ENCODE data around the gene KCNRG.
"Not testable (repeated sequence)": the region's sequence is repeated elsewhere in the genome, so short reads cannot be mapped to it uniquely, and the experiment has no call there.

KCNRG gene, protein sequence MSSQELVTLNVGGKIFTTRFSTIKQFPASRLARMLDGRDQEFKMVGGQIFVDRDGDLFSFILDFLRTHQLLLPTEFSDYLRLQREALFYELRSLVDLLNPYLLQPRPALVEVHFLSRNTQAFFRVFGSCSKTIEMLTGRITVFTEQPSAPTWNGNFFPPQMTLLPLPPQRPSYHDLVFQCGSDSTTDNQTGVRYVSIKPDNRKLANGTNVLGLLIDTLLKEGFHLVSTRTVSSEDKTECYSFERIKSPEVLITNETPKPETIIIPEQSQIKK

DNA sequence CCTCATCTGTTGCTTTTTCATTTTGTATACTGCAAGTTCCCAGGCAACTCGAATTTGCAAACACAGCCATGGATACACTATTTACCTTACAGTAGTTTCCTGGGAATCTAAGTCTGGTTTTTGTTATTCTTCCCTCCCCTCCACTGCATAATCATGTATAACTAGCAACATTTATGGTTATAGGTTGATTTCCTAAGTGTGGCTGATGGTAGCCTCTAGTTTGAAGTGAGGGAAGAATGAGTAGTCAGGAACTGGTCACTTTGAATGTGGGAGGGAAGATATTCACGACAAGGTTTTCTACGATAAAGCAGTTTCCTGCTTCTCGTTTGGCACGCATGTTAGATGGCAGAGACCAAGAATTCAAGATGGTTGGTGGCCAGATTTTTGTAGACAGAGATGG is at the start of gene KCNRG:
KCNRG (plus strand) TSS at position 187 of the 400 bp plus-strand sequence; CDS start at position 237, 50 bp downstream.
- DNase-seq = no peak

DNA sequence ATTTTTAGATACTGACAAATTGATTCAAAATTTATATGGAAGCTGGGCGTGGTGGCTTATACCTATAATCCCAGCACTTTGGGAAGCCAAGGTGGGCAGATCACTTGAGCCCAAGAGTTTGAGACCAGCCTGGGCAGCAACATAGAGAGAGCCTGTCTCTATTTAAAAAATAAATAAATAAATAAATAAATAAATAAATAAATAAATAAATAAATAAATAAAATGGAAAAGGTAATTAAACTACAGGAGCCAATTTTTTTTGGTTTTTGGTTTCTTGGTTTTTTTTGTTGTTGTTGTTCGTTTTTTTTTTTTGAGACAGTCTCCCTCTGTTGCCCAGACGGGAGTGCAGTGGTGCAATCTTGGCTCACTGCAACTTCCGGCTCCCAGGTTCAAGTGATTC is 47.8 kb upstream of the KCNRG start:
- DNase-seq = no peak

DNA sequence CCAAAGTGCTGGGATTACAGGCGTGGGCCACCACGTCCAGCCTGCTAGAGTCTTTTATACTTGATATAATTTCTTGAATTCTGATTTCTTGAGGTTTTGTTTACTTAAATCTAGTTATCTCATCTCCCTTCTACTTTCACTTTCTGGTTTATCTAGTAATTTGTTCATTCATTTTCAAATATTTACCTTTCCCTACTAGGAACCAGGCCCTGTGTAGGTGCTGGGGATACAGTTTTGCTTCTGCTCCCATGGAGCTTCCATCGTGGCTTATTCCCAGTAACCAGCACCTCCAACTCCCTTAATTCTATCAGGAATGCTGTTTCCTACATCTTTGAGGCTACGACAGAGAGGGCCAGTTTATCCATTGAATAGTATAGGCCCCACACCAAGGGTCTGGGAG is 42.5 kb upstream of the KCNRG start:
- DNase-seq = no peak

DNA sequence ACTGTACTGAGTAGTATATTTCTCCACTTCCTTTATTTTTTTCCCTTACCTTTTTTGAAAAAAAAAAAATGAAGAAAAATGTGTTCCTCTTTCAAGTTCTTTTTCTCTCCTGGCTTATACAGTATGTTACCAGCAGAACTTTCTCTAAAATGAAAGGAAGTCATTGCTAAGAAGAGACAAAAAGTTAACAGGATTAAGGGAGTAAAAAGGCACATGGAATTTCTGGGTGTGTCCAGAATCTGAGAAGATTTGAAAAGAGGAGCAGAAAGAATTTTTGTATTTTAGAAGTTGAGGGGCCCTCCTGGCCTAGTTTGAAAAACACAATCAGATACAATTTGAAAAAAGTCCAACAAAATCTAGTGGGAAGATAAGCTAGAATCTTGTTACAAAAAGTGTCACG is 39.4 kb upstream of the KCNRG start:
- DNase-seq = no peak

DNA sequence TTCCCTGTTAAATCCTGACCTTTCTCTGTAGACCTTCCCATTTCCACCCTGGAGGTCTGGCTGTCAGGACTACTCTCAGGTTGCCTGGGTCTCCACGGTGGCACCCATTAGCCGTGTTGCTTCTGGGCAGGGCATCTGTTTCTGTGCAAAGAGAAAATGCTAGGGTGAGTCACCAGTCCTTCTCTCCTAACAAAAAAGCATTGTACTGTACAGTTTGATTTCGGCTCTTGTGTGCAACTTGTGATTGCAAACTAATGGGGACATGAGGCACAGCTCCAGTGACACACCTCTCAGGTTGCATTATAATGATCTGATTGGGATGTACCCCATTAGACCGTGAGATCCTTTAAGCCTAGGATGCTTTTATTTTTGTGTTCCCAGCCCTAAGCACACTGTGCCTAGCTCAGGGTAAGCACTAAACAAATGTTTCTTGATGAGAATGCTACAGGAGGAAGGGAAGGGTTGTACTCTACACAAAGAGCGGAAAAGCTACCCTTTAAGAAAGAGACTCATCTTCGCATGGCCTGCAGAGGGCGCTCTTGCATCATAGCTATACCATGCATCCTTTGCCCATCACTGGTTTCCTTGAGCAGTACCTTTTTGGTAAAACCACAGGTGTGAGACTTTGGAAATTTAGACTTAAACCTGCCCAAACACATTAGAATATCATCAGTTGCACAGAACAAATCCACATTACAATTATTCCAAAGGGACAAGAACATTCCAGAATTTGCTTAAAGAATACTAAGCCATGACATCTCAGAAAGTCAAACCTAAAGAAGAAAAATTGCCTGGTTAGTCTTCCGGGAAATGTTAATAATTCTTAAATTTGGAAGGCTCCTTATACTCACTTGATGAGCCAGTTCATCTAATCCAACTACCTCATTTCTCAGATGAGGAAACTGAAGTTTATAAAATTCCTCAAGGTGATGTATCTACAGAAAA is 38.7 kb upstream of the KCNRG start:
- peak; percentile 70 to 74 for DNase-seq

DNA sequence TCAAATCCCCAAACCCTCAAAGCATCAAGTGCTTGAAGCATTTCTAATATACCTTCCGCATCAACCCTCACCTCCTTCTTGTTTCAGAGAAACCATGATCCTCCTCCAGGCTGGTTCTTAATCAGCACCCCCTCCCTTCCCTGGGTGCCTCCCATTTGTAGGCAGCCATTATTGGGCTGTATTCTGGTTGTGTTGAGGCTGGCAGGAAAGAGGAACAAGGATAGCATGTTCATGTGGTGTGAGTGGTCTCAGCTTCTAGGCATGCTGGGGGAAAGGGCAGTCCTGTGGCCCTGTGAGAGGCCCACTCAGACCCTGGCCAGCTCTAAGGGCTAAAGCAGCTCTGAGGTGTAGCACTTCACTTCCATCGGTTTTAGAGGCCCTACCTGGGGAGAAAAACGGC is 37.3 kb upstream of the KCNRG start:
- no peak for DNase-seq

DNA sequence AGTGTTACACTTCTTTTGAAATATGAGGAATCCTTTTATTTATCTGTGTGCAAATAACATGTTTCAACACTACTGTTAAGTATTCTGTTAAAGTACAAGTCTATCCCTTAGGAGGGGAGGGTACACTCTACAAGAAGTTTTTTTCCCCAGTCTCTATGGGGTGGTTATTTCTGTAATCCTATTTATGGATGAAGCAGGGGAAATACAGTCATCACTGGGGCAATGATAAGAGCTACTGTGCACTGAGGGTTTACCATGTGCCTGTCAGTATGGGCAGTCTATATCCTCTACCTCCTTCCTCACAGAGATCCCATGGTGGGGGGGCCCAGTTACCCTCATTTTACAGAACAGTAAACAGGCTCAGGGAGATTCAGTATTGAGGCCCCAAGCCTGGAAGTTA is 35.0 kb upstream of the KCNRG start:
- no peak for DNase-seq

DNA sequence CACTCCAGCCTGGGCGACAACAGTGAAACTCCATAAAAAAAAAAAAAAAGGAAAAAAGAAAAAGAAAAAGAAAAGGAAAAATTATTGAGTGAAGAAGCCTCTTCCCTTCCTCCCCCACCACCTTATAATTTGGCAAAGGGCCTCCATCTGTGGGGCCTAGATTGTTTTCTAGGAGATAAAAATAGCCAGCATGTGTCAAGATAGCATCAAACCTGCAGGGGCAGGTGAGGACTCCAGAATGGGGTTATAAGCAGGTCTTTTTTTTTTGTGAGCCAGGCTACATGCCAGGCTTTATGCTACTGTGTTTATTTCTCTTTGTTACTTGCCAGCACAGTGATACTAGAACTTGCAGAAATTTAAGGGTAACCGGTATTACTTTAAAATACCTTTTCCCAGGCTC is 30.1 kb upstream of the KCNRG start:
- no peak for DNase-seq

DNA sequence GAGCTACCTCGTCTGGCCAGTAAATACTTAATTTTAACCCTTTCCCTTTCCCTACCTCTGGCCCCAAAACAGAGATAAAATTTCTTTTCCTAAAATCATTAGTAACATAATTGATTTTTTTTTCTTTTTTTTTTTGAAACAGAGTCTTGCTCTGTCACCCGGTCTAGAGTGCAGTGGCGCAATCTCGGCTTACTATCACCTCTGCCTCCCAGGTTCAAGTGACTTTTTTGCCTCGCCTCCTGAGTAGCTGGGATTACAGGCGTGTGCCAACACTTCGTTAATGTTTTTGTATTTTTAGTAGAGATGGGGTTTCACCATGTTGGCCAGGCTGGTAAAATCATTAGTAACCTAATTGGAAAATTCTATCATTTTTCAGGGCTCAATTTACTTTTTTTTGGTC is 28.8 kb upstream of the KCNRG start:
- DNase-seq = no peak

DNA sequence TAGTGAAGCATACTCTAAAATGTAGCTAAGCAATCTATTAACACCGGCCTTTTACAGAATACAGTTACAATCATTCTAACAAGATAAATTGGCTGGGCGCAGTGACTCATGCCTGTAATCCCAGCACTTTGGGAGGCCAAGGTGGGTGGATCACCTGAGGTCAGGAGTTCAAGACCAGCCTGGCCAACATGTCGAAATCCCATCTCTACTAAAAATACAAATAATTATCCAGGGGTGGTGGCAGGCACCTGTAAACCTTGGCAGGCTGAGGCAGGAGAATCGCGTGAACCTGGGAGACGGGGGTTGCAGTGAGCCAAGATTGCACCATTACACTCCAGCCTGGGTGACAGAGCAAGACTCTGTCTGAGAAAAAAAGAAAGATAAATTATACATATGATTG is 24.6 kb upstream of the KCNRG start:
- not testable (repeated sequence) for DNase-seq

DNA sequence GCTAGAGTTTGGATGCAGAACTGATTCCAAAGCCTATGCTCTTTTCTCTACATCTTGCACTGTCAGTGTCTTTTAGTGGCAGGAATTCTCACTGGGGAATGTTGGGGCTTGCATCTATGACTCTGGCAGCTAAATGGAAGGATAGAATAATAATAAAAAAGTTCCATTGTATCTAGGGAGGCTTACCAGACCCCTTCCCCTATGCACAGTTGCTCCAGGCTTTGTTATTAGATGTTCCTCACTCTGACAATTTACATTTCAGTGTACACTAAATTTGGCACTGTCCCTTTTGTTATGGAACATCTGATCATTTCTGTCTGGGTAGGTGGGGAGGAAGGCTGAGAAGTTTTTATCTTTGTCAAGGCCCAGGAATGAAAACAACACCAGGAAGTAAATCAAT is 22.1 kb upstream of the KCNRG start:
- DNase-seq = no peak

DNA sequence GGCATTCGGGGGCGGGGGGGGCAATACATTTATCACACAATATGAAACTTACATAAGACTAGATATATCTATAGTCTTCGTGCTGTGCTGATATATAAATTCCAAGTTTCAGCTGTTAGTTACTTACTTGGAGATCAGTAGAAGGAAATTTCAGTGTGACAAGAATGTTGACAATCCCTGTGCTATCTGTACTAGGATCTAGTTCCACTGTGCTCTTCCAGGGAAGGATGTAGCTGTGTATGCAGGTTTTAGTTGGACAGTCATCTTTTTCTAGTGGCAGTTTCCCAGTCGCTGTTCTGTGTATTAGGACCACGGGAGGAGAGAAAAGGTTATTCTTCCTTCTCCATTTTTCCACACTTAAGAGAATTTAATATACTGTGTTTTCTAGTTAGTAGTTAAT is 21.6 kb upstream of the KCNRG start:
- DNase-seq = no peak

DNA sequence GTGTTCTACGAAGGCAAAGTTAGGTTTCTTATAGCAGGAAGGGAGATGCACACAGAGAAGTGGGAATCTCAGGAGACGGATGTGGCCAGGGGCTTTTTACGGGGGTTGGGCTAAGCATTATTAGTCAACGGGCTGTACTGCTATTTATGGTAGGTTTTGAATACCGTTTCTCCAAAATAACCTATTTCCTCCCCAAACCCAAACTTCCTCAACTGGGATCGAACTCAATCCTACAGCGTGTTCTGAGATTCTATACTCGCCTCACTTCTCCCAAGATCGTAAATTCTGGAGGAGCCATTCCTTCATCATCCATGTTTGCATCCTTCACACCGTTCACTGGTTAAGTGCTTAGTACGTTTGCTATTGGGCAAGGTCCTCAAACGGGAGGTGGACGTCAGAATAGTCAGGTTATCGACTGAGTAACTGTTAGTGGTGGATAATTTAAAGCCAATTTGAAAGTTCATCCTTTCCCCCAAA is 19.6 kb upstream of the KCNRG start:
- DNase-seq = no peak

DNA sequence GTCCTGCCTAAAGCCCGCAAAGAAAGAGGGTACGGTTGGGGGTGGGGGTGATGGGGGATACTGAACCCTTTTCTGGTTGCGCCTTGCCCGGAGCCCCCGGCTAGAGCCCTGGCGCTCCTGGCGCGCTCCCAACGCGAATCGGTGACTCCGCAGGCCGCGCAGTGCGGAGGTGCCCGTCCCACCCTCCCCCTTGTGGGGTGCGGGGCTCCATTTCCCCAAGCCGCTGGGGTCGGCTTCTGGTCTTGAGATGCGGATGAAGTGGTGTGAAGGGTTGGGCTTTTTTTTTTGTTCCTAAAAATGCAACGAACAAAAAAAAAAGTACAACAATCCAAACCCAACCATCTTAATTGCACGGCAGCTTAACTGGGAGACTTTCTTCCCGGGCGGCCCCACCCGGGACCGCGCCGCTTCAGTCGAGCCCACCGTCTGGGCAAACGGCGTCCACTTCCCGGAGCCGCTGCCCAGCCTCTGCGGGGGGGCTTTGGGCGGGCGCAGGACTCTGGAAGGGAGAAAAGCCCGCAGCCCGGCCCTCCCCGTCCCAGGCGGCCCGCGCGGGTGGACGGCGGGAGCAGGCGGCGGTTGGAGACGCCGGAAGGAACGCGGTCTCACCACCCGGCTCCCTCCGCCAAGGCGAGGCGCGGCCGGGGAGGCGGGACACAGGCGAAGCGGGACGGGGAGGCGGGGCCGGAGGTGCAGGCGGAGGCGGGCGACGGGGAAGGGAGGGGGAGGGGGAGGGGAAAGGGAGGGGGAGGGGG is 18.9 kb upstream of the KCNRG start:
- DNase-seq = peak; percentile 79 to 85

DNA sequence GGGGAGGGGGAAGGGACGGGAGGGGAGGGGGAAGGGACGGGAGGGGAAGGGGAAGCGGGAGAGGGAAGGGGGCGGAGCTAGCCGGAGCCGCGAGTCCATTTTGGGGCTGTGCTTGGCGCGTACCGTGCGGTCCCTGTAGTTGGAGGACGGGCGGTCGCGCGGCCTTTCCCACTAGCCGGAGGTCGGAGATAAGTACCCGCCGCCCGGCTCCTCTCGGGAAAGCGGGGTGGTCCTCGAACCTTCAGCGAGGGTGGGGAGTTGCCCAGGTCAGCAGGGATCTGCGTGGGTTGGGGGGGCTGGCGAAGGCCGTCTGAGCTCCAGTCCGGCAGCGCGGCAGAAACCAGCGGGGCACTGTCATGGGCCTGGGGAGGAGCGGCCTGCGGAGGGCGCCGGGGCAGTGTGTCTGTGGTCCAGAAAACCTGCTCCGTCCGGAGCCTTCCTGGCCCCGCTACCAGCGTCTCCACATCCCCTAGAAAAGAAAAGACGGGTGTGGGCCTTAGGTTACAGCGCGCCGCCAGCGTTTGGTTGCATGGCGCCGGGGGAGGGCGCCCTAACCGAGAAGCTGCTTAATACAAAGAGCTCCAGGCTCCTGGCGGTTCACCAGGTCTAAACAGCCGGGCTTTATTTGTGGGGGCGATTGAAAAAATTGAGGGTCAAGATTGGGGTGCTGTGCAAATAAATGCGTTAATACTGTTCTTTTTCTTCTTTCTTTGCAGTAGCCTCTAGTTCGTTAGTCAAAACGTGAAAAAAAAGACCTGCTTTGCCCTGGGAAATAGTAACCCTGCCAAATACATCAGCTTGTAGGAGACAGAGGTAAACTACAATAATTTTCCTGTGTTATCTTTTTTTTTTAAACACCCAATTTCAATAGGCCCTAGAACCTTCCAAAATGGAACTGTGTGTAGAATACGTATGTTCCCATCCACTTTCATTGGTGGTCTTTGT is 18.0 kb upstream of the KCNRG start, which contains the start of gene TRIM13:
TRIM13 (plus strand) TSS at position 92 of the 945 bp plus-strand sequence. CDS start 14,899 bp downstream, outside the sequence.
- peak; percentile 70 to 71 for DNase-seq

DNA sequence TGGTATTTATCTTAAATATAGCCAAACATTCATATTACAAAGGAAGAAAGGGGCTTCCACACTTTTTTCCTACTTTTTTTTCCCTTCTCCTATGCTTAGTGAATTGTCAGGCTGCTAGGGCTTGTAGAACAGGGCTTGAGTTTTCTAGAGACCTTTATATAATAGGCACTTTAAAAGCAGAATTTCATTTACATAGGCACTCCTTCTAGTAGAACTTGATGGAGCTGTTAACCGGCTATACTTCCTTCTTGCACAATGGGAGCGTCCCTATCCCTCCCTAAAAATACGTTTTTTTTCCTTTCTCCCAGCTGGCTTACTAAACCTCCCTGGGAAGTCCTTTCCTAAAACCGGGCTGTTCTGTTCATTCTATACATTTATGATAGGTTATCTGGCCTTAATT is 17.3 kb upstream of the KCNRG start:
- no peak for DNase-seq

DNA sequence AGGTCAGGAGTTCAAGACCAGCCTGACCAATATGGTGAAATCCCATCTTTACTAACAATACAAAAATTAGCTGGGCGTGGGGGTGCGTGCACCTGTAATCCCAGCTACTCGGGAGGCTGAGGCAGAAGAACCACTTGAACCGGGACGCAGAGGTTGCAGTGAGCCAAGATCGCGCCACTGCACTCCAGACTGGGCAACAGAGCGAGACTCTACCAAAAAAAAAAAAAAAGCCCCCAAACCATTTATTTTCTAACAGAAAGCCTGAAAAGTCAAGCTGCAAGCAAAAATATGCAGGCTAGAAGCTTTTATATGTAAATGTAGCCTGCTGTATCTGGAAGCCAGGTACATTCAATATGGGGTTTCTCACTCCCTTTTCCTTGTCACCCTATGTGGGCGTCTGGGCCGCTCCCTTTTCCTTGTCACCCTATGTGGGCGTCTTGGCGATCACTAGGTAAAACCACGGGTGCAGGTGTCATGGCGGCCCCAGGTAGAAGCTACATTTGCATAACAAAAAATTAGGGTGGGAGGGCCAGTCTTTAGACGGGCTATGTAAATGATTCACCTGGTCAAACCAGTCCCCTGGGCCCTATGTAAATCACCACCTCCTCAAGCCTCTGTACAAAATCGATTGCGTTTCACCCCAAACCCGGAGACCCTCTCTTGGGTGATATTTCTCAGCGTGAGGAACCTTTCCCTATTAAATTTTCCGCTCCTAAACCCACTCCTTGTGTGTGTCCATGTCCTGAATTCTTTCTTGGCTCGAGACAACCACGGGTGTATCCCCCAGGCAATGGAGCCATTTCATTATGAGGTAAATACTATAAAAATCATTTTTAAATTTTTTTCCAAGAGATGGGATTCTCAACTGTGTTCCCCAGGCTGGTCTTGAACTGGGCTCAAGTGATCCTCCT is 16.3 kb upstream of the KCNRG start:
- no peak for DNase-seq

DNA sequence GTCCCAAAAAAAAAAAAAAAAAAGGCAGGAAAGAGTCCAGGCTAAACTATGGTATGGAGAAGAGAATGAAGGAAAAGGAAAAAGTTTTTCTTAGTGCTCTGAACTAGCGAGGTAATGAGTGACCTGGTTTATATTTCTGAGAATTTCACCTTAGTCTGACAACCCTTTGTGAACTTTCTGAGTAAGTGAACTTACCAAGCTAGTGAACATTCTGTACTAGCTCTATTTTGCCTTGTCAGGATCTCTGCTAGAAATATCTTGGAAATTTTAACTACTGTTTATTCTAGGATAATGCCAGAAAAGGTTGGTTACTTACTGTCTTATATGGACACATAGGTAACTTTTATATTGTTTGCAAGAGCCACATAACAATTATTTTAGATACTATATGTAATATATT is 14.0 kb upstream of the KCNRG start:
- no peak for DNase-seq

DNA sequence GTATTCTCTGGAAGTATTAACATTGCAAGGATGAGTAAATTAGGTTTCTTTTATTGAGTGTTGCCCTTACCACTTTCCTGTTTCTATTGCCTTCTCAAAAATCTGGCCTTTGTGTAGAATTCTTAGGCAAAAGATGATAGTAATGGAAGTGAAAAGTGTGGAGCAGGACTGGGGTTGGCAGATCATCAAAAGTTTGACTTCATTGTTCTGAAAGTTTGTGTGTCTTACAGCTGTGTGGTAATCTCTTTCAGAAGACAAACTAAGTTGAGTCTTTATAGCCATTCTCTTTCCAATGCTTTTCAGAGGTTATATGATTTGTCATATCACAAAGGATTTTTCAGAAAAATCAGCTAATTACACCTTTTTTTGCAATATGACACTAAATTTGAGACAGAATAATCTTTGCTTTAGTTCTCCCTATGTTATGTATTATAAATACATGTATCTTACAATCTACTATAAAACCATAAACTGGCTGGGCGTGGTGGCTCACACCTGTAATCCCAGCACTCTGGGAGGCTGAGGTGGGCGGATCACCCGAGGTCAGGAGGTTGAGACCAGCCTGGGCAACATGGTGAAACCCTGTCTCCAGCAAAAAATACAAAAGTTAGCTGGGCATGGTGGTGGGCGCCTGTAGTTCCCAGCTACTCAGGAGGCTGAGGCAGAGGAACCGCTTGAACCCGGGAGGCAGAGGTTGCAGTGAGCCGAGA is 8.7 kb upstream of the KCNRG start:
- no peak for DNase-seq

DNA sequence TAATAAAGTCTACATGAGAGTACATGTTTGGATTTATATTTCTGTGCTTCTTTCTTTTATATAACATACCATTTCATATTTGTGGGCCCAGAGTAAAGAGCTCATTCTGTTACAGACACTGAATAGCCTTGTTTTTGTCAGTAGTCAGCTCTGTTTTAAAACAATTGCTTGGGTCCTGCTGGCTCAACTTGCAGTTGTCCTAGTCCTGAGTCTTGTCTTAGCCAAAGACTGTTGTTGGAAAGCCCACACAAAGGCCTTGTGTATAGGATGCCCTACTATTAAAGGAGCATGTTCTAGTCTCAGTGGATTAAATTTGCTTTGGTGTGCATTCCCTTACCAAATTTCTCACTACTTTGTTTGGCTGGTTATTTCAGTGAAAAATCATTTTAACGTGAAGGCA is 3.8 kb upstream of the KCNRG start:
- no peak for DNase-seq

Measured in stimulated activated CD4-positive, alpha-beta T cell treated with anti-CD3 and anti-CD28 coated beads, Interleukin-2, amount 100 ng/mL, for 48 hours (primary cell).